ENCODE results near the gene DUSP12. TPM values are rescaled to one million over a fixed set of nuclear protein-coding genes. Genes with fewer than 3 reads are reported as not detected.

DUSP12 gene
- total and polyA plus RNA-seq, 4 donors: 7.9 to 18.2 (median 12.5) TPM

DNA sequence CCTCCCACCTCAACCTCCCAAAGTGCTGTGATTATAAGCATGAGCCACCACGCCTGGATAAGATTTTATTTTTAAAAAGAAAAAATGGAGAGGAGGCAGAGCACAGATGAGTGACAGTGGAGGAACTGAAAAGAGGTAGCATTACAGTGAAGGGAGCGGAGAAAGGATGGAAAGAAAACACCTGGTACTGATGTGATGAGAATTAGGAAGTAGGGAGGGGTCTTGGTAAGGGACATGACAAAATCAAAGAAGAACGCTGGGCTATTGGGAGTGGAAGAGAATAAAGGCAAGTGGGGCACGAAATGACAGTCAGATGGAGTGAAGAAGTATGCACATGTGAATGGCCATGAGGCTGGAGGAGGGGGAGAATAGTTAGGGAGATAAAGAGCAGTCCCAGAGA, 40.2 kb upstream of the DUSP12 start:
- no peaks in the 10 kb centered on the region for H3K36me3 ChIP-seq (ENCODE audit: control insufficient read depth in 4 of 4, insufficient read depth in 3 of 4, low read depth in 1 of 4, low read length in 3 of 4)
- WGBS: 88% methylated on average over 4 of the region's 4 CpGs
- H3K4me1 ChIP-seq (ENCODE audit: control insufficient read depth in 4 of 4, insufficient read depth in 4 of 4, low read length in 3 of 4): no peaks in the 10 kb centered on the region
- DNase-seq (ENCODE audit: low spot score): no peak
- H3K9me3 ChIP-seq (ENCODE audit: control insufficient read depth in 4 of 4, low read length in 3 of 4): no peaks in the 10 kb centered on the region
- no peak overlapping the region for H3K27ac ChIP-seq (ENCODE audit: low read depth in 1 of 2, low read length in 2 of 2)
- no peak overlapping the region for H3K9ac ChIP-seq (ENCODE audit: low read depth in 1 of 2, low read length in 2 of 2)
- no peak overlapping the region for H3K4me3 ChIP-seq (ENCODE audit: low read depth in 1 of 3, low read length in 3 of 3)
- H3K27me3 ChIP-seq (ENCODE audit: control insufficient read depth in 4 of 4, insufficient read depth in 4 of 4, low read length in 3 of 4): no peaks in the 10 kb centered on the region
- TF ChIP-seq, protein P1, sequence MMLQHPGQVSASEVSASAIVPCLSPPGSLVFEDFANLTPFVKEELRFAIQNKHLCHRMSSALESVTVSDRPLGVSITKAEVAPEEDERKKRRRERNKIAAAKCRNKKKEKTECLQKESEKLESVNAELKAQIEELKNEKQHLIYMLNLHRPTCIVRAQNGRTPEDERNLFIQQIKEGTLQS (IDR thresholded peaks at IDR 0.05): no peak
- TF ChIP-seq, protein P2, sequence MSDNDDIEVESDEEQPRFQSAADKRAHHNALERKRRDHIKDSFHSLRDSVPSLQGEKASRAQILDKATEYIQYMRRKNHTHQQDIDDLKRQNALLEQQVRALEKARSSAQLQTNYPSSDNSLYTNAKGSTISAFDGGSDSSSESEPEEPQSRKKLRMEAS (IDR thresholded peaks at IDR 0.05): no peak
- TF ChIP-seq, protein P3, sequence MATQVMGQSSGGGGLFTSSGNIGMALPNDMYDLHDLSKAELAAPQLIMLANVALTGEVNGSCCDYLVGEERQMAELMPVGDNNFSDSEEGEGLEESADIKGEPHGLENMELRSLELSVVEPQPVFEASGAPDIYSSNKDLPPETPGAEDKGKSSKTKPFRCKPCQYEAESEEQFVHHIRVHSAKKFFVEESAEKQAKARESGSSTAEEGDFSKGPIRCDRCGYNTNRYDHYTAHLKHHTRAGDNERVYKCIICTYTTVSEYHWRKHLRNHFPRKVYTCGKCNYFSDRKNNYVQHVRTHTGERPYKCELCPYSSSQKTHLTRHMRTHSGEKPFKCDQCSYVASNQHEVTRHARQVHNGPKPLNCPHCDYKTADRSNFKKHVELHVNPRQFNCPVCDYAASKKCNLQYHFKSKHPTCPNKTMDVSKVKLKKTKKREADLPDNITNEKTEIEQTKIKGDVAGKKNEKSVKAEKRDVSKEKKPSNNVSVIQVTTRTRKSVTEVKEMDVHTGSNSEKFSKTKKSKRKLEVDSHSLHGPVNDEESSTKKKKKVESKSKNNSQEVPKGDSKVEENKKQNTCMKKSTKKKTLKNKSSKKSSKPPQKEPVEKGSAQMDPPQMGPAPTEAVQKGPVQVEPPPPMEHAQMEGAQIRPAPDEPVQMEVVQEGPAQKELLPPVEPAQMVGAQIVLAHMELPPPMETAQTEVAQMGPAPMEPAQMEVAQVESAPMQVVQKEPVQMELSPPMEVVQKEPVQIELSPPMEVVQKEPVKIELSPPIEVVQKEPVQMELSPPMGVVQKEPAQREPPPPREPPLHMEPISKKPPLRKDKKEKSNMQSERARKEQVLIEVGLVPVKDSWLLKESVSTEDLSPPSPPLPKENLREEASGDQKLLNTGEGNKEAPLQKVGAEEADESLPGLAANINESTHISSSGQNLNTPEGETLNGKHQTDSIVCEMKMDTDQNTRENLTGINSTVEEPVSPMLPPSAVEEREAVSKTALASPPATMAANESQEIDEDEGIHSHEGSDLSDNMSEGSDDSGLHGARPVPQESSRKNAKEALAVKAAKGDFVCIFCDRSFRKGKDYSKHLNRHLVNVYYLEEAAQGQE (IDR thresholded peaks at IDR 0.05): no peak
- TF ChIP-seq GABPA (IDR thresholded peaks at IDR 0.05 in 1 of 2, conservative IDR thresholded peaks at IDR 0.05 in 1 of 2) (no peak), EGR1 (IDR thresholded peaks at IDR 0.05; ENCODE audit: low read depth in 2 of 2) (no peak), YY1 (IDR thresholded peaks at IDR 0.05) (no peak), RAD21 (IDR thresholded peaks at IDR 0.05) (no peak), HNF4A (conservative IDR thresholded peaks at IDR 0.05) (no peak), TAF1 (conservative IDR thresholded peaks at IDR 0.05) (no peak), RXRA (IDR thresholded peaks at IDR 0.05) (no peak), FOXA2 (IDR thresholded peaks at IDR 0.05) (no peak), NR2F2 (IDR thresholded peaks at IDR 0.05) (no peak), FOXA1 (IDR thresholded peaks at IDR 0.05) (no peak), SP1 (IDR thresholded peaks at IDR 0.05) (no peak), JUND (IDR thresholded peaks at IDR 0.05) (no peak)
- TF ChIP-seq, protein P4, sequence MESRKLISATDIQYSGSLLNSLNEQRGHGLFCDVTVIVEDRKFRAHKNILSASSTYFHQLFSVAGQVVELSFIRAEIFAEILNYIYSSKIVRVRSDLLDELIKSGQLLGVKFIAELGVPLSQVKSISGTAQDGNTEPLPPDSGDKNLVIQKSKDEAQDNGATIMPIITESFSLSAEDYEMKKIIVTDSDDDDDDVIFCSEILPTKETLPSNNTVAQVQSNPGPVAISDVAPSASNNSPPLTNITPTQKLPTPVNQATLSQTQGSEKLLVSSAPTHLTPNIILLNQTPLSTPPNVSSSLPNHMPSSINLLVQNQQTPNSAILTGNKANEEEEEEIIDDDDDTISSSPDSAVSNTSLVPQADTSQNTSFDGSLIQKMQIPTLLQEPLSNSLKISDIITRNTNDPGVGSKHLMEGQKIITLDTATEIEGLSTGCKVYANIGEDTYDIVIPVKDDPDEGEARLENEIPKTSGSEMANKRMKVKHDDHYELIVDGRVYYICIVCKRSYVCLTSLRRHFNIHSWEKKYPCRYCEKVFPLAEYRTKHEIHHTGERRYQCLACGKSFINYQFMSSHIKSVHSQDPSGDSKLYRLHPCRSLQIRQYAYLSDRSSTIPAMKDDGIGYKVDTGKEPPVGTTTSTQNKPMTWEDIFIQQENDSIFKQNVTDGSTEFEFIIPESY (IDR thresholded peaks at IDR 0.05): no peak
- TF ChIP-seq, protein P5, sequence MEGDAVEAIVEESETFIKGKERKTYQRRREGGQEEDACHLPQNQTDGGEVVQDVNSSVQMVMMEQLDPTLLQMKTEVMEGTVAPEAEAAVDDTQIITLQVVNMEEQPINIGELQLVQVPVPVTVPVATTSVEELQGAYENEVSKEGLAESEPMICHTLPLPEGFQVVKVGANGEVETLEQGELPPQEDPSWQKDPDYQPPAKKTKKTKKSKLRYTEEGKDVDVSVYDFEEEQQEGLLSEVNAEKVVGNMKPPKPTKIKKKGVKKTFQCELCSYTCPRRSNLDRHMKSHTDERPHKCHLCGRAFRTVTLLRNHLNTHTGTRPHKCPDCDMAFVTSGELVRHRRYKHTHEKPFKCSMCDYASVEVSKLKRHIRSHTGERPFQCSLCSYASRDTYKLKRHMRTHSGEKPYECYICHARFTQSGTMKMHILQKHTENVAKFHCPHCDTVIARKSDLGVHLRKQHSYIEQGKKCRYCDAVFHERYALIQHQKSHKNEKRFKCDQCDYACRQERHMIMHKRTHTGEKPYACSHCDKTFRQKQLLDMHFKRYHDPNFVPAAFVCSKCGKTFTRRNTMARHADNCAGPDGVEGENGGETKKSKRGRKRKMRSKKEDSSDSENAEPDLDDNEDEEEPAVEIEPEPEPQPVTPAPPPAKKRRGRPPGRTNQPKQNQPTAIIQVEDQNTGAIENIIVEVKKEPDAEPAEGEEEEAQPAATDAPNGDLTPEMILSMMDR (IDR thresholded peaks at IDR 0.05; ENCODE audit: low read depth, low read length, missing input control): no peak

DNA sequence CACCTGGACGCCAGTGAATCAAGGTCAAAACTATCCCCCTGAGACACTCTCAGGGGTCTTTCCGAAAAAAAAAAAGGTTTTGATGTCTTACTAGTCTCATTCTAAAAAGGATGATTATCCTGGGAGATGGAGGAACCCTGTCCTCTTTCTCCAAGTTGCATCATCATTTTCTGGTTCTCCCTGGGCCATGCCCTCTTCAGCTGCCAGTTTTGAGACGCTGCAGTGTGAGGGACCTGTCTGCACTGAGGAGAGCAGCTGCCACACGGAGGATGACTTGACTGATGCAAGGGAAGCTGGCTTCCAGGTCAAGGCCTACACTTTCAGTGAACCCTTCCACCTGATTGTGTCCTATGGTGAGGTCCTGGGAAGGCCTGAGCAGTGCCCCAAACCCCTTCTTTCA, 39.0 kb upstream of the DUSP12 start:
- no peaks in the 10 kb centered on the region for H3K4me1 ChIP-seq (ENCODE audit: control insufficient read depth in 4 of 4, insufficient read depth in 4 of 4, low read length in 3 of 4)
- no peaks in the 10 kb centered on the region for H3K9me3 ChIP-seq (ENCODE audit: control insufficient read depth in 4 of 4, low read length in 3 of 4)
- H3K36me3 ChIP-seq (ENCODE audit: control insufficient read depth in 4 of 4, insufficient read depth in 3 of 4, low read depth in 1 of 4, low read length in 3 of 4): no peaks in the 10 kb centered on the region
- H3K27ac ChIP-seq (ENCODE audit: low read depth in 1 of 2, low read length in 2 of 2): no peak overlapping the region
- no peaks in the 10 kb centered on the region for H3K27me3 ChIP-seq (ENCODE audit: control insufficient read depth in 4 of 4, insufficient read depth in 4 of 4, low read length in 3 of 4)
- no peak overlapping the region for H3K4me3 ChIP-seq (ENCODE audit: low read depth in 1 of 3, low read length in 3 of 3)
- WGBS: 87% methylated on average over 4 of the region's 4 CpGs
- DNase-seq (ENCODE audit: low spot score): no peak
- TF ChIP-seq GABPA (IDR thresholded peaks at IDR 0.05 in 1 of 2, conservative IDR thresholded peaks at IDR 0.05 in 1 of 2): no peak
- TF ChIP-seq TAF1 (conservative IDR thresholded peaks at IDR 0.05): no peak
- TF ChIP-seq, protein P1 (IDR thresholded peaks at IDR 0.05): no peak
- TF ChIP-seq, protein P5 (IDR thresholded peaks at IDR 0.05; ENCODE audit: low read depth, low read length, missing input control): no peak
- TF ChIP-seq, protein P4 (IDR thresholded peaks at IDR 0.05): no peak
- no peak for TF ChIP-seq JUND (IDR thresholded peaks at IDR 0.05)
- TF ChIP-seq YY1 (IDR thresholded peaks at IDR 0.05): no peak
- no peak overlapping the region for H3K9ac ChIP-seq (ENCODE audit: low read depth in 1 of 2, low read length in 2 of 2)
